CD4-positive, CD25-positive, alpha-beta regulatory T cell (primary cell): ENCODE measurements around the gene PALLD. TPM values are rescaled to one million over a fixed set of nuclear protein-coding genes. Genes with fewer than 3 reads are reported as not detected.
A peak's percentile ranks its signal among the peaks of the same experiment; 100 is the strongest.
"Not testable (repeated sequence)": the region's sequence is repeated elsewhere in the genome, so short reads cannot be mapped to it uniquely, and the experiment has no call there.

Experiments
- ATAC-seq, 2 donors: fragments of 150-1000 bp; cut with Tn5 transposase; one replicate each; pipeline ENCODE4 v1.10.0; 2021; ENCODE audit warnings: low read depth in 2 of 2, moderate number of reproducible peaks in 2 of 2, moderate library complexity in 1 of 2
- DNase-seq, 3 donors: peaks; one replicate each; pipeline versions ENCODE4 v3.0.0 to v3.0.0-alpha.2; 2012 to 2022; ENCODE audit warnings: mixed read lengths in 1 of 3
- H3K27ac ChIP-seq: one replicate; pipeline ENCODE4 v1.7.0; 2013; ENCODE audit warnings: mild to moderate bottlenecking, low read length; ENCODE audit not compliant: insufficient read depth, poor library complexity, severe bottlenecking
- H3K27me3 ChIP-seq: one replicate; pipeline ENCODE4 v1.7.0; 2013; ENCODE audit warnings: low read length; ENCODE audit not compliant: control insufficient read depth, insufficient read depth
- H3K36me3 ChIP-seq: one replicate; pipeline ENCODE4 v1.7.0; 2013; ENCODE audit warnings: mild to moderate bottlenecking, low read length, moderate library complexity; ENCODE audit not compliant: control insufficient read depth, insufficient read depth
- H3K4me1 ChIP-seq: 2 replicates; pipeline ENCODE4 v1.7.0; 2013; ENCODE audit warnings: mild to moderate bottlenecking, low read length; ENCODE audit not compliant: insufficient read depth, control insufficient read depth, poor library complexity, severe bottlenecking
- H3K4me3 ChIP-seq: one replicate; pipeline ENCODE4 v1.7.0; 2013; ENCODE audit warnings: low read depth, mild to moderate bottlenecking, low read length, moderate library complexity
- H3K9me3 ChIP-seq, 2 experiments: 1 replicate in 1 of 2; 2 replicates in 1 of 2; pipeline ENCODE4 v1.7.0; 2013; ENCODE audit warnings: low read length in 2 of 2, mild to moderate bottlenecking in 1 of 2, moderate library complexity in 1 of 2; ENCODE audit not compliant: control insufficient read depth in 2 of 2
- H3K27ac Mint-ChIP-seq, 3 donors: one replicate each; pipeline ENCODE4 v1.8.0; 2020 to 2022; ENCODE audit warnings: mild to moderate bottlenecking in 3 of 3, mixed read lengths in 3 of 3, moderate library complexity in 2 of 3
- H3K27me3 Mint-ChIP-seq: one replicate; pipeline ENCODE4 v1.8.0; 2022; ENCODE audit warnings: mild to moderate bottlenecking, mixed read lengths
- H3K36me3 Mint-ChIP-seq: one replicate; pipeline ENCODE4 v1.8.0; 2020; ENCODE audit warnings: mixed read lengths
- H3K4me1 Mint-ChIP-seq, 4 donors: one replicate each; pipeline ENCODE4 v1.8.0; 2020 to 2022; ENCODE audit warnings: mixed read lengths in 4 of 4, mild to moderate bottlenecking in 1 of 4
- H3K4me3 Mint-ChIP-seq, 4 donors: one replicate each; pipeline ENCODE4 v1.8.0; 2020 to 2022; ENCODE audit warnings: mild to moderate bottlenecking in 4 of 4, mixed read lengths in 4 of 4, moderate library complexity in 3 of 4
- H3K9me3 Mint-ChIP-seq, 7 donors: one replicate each; pipeline ENCODE4 v1.8.0; 2020 to 2022; ENCODE audit warnings: mixed read lengths in 7 of 7, mild to moderate bottlenecking in 3 of 7, moderate library complexity in 2 of 7
- polyA plus RNA-seq, 4 donors: library from polyadenylated mRNA; unstranded; fragments of 300-500 nt; fragmentation: Illumina TruSeq; gene quantifications; one replicate each; pipeline ENCODE4 v1.2.3, GENCODE V29; 2021
- total RNA-seq: library from RNA; stranded (reverse); gene quantifications from one replicate; pipeline ENCODE4 v1.2.3, GENCODE V29; 2022

PALLD gene
- total and polyA plus RNA-seq, 5 donors from 2014 or later, result 0.37 to 1.9 (median 0.76) TPM; not detected in 1

GRCh38 chr4:168701061-168701460, 204.2 kb downstream of the PALLD start:
- Histone ChIP-seq H3K27ac (no peak overlapping the region), H3K4me3 (no peak overlapping the region), H3K27me3 (no peaks in the 10 kb centered on the region), H3K4me1 (no peaks in the 10 kb centered on the region), H3K36me3 (no peaks in the 10 kb centered on the region), H3K9me3 (no peaks in the 10 kb centered on the region)
- no peaks in the 10 kb centered on the region for H3K36me3 Mint-ChIP-seq
- no peaks in the 10 kb centered on the region for H3K9me3 Mint-ChIP-seq
- no peak overlapping the region for H3K4me3 Mint-ChIP-seq
- peaks cover 6% of the 10 kb centered on the region for H3K27me3 Mint-ChIP-seq
- no peaks in the 10 kb centered on the region for H3K4me1 Mint-ChIP-seq
- ATAC-seq (no peak), DNase-seq (no peak)
- no peak overlapping the region for H3K27ac Mint-ChIP-seq

- H3K27ac ChIP-seq, H3K36me3 ChIP-seq, H3K4me1 ChIP-seq, H3K9me3 ChIP-seq, H3K27me3 Mint-ChIP-seq, ATAC-seq, H3K36me3 Mint-ChIP-seq, H3K27me3 ChIP-seq, H3K4me3 ChIP-seq, DNase-seq, H3K9me3 Mint-ChIP-seq, H3K27ac Mint-ChIP-seq, H3K4me3 Mint-ChIP-seq, H3K4me1 Mint-ChIP-seq: not testable (repeated sequence)
Observed at GRCh38 chr4:168702581-168703087, 205.8 kb downstream of the PALLD start.

- H3K4me1 ChIP-seq, result no peaks in the 10 kb centered on the region
- H3K27ac ChIP-seq, result no peak overlapping the region
- no peaks in the 10 kb centered on the region for H3K36me3 Mint-ChIP-seq
- no peaks in the 10 kb centered on the region for H3K27me3 ChIP-seq
- no peaks in the 10 kb centered on the region for H3K9me3 Mint-ChIP-seq
- no peaks in the 10 kb centered on the region for H3K36me3 ChIP-seq
- H3K4me1 Mint-ChIP-seq, result no peaks in the 10 kb centered on the region
- peaks cover 5% of the 10 kb centered on the region for H3K27me3 Mint-ChIP-seq
- DNase-seq (no peak), ATAC-seq (no peak)
- H3K4me3 Mint-ChIP-seq, result no peak overlapping the region
- no peaks in the 10 kb centered on the region for H3K9me3 ChIP-seq
- H3K27ac Mint-ChIP-seq, result no peak overlapping the region
- H3K4me3 ChIP-seq, result no peak overlapping the region
Observed at GRCh38 chr4:168705121-168705520, 208.3 kb downstream of the PALLD start.

GRCh38 chr4:168707205-168707604, 210.4 kb downstream of the PALLD start:
- no peaks in the 10 kb centered on the region for H3K27me3 ChIP-seq
- Mint-ChIP-seq H3K36me3 (no peaks in the 10 kb centered on the region), H3K4me3 (no peak overlapping the region), H3K9me3 (no peaks in the 10 kb centered on the region), H3K27me3 (peaks cover 5% of the 10 kb centered on the region), H3K27ac (no peak overlapping the region), H3K4me1 (no peaks in the 10 kb centered on the region)
- H3K4me1 ChIP-seq, result no peaks in the 10 kb centered on the region
- no peaks in the 10 kb centered on the region for H3K9me3 ChIP-seq
- DNase-seq, result no peak
- no peak overlapping the region for H3K27ac ChIP-seq
- ATAC-seq, result no peak
- H3K4me3 ChIP-seq, result no peak overlapping the region
- H3K36me3 ChIP-seq, result no peaks in the 10 kb centered on the region

- H3K36me3 ChIP-seq, result no peaks in the 10 kb centered on the region
- no peaks in the 10 kb centered on the region for H3K4me1 ChIP-seq
- H3K9me3 ChIP-seq, result no peaks in the 10 kb centered on the region
- H3K27me3 ChIP-seq, result no peaks in the 10 kb centered on the region
- ATAC-seq, result no peak
- H3K4me1 Mint-ChIP-seq, result no peaks in the 10 kb centered on the region
- H3K4me3 ChIP-seq, result no peak overlapping the region
- no peak overlapping the region for H3K27ac Mint-ChIP-seq
- H3K27me3 Mint-ChIP-seq, result peaks cover 5% of the 10 kb centered on the region
- H3K4me3 Mint-ChIP-seq, result no peak overlapping the region
- no peaks in the 10 kb centered on the region for H3K9me3 Mint-ChIP-seq
- no peak overlapping the region for H3K27ac ChIP-seq
- DNase-seq, result no peak
- H3K36me3 Mint-ChIP-seq, result no peaks in the 10 kb centered on the region
Observed at GRCh38 chr4:168708108-168708507, 211.3 kb downstream of the PALLD start.

- H3K4me1 ChIP-seq, result no peaks in the 10 kb centered on the region
- H3K27ac Mint-ChIP-seq, result no peak overlapping the region
- H3K27me3 Mint-ChIP-seq, result peaks cover 5% of the 10 kb centered on the region
- no peaks in the 10 kb centered on the region for H3K36me3 Mint-ChIP-seq
- peaks cover 0 to 2% of the 10 kb centered on the region in 2 experiments for H3K9me3 ChIP-seq
- H3K27me3 ChIP-seq, result no peaks in the 10 kb centered on the region
- no peak overlapping the region for H3K4me3 Mint-ChIP-seq
- ATAC-seq (no peak), DNase-seq (peak in 1 of 3 donors; percentile 10)
- H3K36me3 ChIP-seq, result no peaks in the 10 kb centered on the region
- H3K9me3 Mint-ChIP-seq, result no peaks in the 10 kb centered on the region
- no peak overlapping the region for H3K27ac ChIP-seq
- no peaks in the 10 kb centered on the region for H3K4me1 Mint-ChIP-seq
- no peak overlapping the region for H3K4me3 ChIP-seq
Observed at GRCh38 chr4:168710353-168710946, 213.6 kb downstream of the PALLD start.

- H3K36me3 ChIP-seq, result no peaks in the 10 kb centered on the region
- Mint-ChIP-seq H3K4me3 (no peak overlapping the region), H3K4me1 (no peaks in the 10 kb centered on the region), H3K36me3 (no peaks in the 10 kb centered on the region), H3K9me3 (no peaks in the 10 kb centered on the region), H3K27me3 (peaks cover 5% of the 10 kb centered on the region), H3K27ac (no peak overlapping the region)
- no peaks in the 10 kb centered on the region for H3K4me1 ChIP-seq
- H3K27me3 ChIP-seq, result no peaks in the 10 kb centered on the region
- peaks cover 0 to 2% of the 10 kb centered on the region in 2 experiments for H3K9me3 ChIP-seq
- no peak overlapping the region for H3K4me3 ChIP-seq
- ATAC-seq (no peak), DNase-seq (no peak)
- no peak overlapping the region for H3K27ac ChIP-seq
Observed at GRCh38 chr4:168711197-168712140, 214.6 kb downstream of the PALLD start.
